ENCODE measurements around the gene SMCO3. TPM values are rescaled to one million over a fixed set of nuclear protein-coding genes. Genes with fewer than 3 reads are reported as not detected.

The SMCO3 gene
- total RNA-seq, 6 donors from 2014 or later = 0.33 to 3.1 (median 1.1) TPM

- Histone ChIP-seq H3K27me3 (no peaks in the 10 kb centered on the region), H3K9me3 (no peaks in the 10 kb centered on the region), H3K4me1 (peaks cover 0 to 15% (median 8%) of the 10 kb centered on the region in 4 donors), H3K4me3 (no peak overlapping the region), H3K27ac (peak overlapping the region in 1 of 4 donors; percentile 3), H3K36me3 (no peaks in the 10 kb centered on the region)
- 62 to 69% methylated on average over 5 of the region's 5 CpGs for WGBS, 2 donors
- peak in 1 of 2 donors; percentile 35 for DNase-seq
- TF ChIP-seq CTCF (IDR thresholded peaks at IDR 0.05) (no peak), POLR2AphosphoS5 (IDR thresholded peaks at IDR 0.05) (no peak), POLR2A (IDR thresholded peaks at IDR 0.05) (no peak), EP300 (IDR thresholded peaks at IDR 0.05) (no peak)
- peak; percentile 49 to 79 for ATAC-seq (ENCODE audit: low FRiP score in 2 of 2)
These were observed 3.6 kb downstream of the SMCO3 start for GRCh38 chr12:14810167-14810952.

- Histone ChIP-seq H3K4me3 (peak overlapping the region; percentile 51 to 94 (median 74)), H3K27ac (peak overlapping the region; percentile 93 to 98 (median 94)), H3K27me3 (no peaks in the 10 kb centered on the region), H3K9me3 (no peaks in the 10 kb centered on the region), H3K4me1 (peaks cover 10 to 27% (median 24%) of the 10 kb centered on the region in 4 donors), H3K36me3 (peaks cover 6 to 11% (median 7%) of the 10 kb centered on the region in 4 donors)
- ATAC-seq (ENCODE audit: low FRiP score in 2 of 2) = peak; percentile 8 to 25
- 1% methylated on average over 12 of the region's 12 CpGs for WGBS, 2 donors
- no peak for DNase-seq
- TF ChIP-seq EP300 (IDR thresholded peaks at IDR 0.05) = no peak
- no peak for TF ChIP-seq CTCF (IDR thresholded peaks at IDR 0.05)
These were observed 10.2 kb downstream of the SMCO3 start for GRCh38 chr12:14803830-14804160.

GRCh38 chr12:14803011-14803829 lies 10.8 kb downstream of the SMCO3 start, which contains the start of the genes C12orf60 and WBP11:
C12orf60 (plus strand) TSS chr12:14803670; CDS start chr12:14822936, 19,266 bp downstream.
WBP11 (minus strand) TSS chr12:14803478; CDS start chr12:14801383, 2,095 bp downstream.
- TF ChIP-seq CTCF (IDR thresholded peaks at IDR 0.05) (peak in 1 of 6 experiments; percentile 7), POLR2A (IDR thresholded peaks at IDR 0.05) (peak in 3 of 4 donors; percentile 77 to 87 (median 81)), POLR2AphosphoS5 (IDR thresholded peaks at IDR 0.05) (peak; percentile 64 to 84), EP300 (IDR thresholded peaks at IDR 0.05) (no peak)
- 0 to 1% methylated on average over 46 to 50 of the region's 50 CpGs for whole genome bisulfite sequencing, 2 donors
- H3K4me3 ChIP-seq = peak within 1 kb of the TSS; percentile 71 to 94 (median 84)

GRCh38 chr12:14802721-14803010 lies 11.3 kb downstream of the SMCO3 start:
- no peak for TF ChIP-seq CTCF (IDR thresholded peaks at IDR 0.05)
- TF ChIP-seq POLR2AphosphoS5 (IDR thresholded peaks at IDR 0.05) = no peak
- no peak for TF ChIP-seq EP300 (IDR thresholded peaks at IDR 0.05)
- TF ChIP-seq POLR2A (IDR thresholded peaks at IDR 0.05) = no peak
- peaks cover 11 to 22% (median 16%) of the 10 kb centered on the region in 4 donors for H3K36me3 ChIP-seq
- peak overlapping the region; percentile 71 to 94 (median 84) for H3K4me3 ChIP-seq
- H3K27ac ChIP-seq = peak overlapping the region; percentile 93 to 98 (median 94)
- WGBS, 2 donors = 0 to 1% methylated on average over 7 of the region's 7 CpGs
- no peaks in the 10 kb centered on the region for H3K27me3 ChIP-seq
- H3K4me1 ChIP-seq = peaks cover 10 to 27% (median 24%) of the 10 kb centered on the region in 4 donors
- ATAC-seq (ENCODE audit: low FRiP score in 2 of 2) (no peak), DNase-seq (no peak)
- no peaks in the 10 kb centered on the region for H3K9me3 ChIP-seq

More at GRCh38 chr12:14803011-14803829, 10.8 kb downstream of the SMCO3 start, which contains the start of the genes C12orf60 and WBP11:
- DNase-seq = peak; percentile 89 to 99
- Histone ChIP-seq H3K27ac (peak within 1 kb of the TSS; percentile 93 to 98 (median 94)), H3K27me3 (no peaks in the 10 kb centered on the region), H3K36me3 (peaks cover 8 to 17% (median 11%) of the 10 kb centered on the region in 4 donors), H3K4me1 (peaks cover 10 to 27% (median 24%) of the 10 kb centered on the region in 4 donors), H3K9me3 (no peaks in the 10 kb centered on the region)
- peak; percentile 100 for ATAC-seq (ENCODE audit: low FRiP score in 2 of 2)

All from upper lobe of left lung (tissue), 6 donors.